ENCODE data around the gene CD300C. TPM values are rescaled to one million over a fixed set of nuclear protein-coding genes. Genes with fewer than 3 reads are reported as not detected.
A peak's percentile ranks its signal among the peaks of the same experiment; 100 is the strongest.

Gene CD300C
- total RNA-seq, 1 experiment from 2014 or later, result not detected

DNA sequence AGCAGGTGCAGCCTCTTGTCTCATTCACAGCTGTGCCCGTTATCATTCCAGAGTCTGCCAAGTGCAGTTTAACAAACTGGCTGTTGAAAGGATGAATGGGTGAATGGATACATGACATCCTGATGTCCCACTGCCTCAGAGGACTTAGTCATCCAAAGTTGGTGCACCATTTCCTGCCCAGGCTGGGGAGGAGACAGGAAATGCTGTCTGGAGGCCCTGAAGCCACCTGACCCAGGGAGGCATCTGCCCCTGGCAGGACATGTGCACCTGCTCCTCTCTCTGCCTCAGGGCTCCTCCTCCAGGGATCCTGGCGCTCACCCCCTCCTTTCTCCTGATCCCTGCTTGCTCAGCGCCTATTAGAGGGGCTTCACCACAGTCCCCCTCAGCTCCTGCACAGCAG is 1.8 kb upstream of the CD300C start:
- no peaks in the 10 kb centered on the region for H3K9me3 ChIP-seq (replicated peaks)
- H3K27ac ChIP-seq, result no peak overlapping the region
- H3K27me3 ChIP-seq, result peaks cover 75% of the 10 kb centered on the region
- no peaks in the 10 kb centered on the region for H3K4me1 ChIP-seq
- DNase-seq, result peak in 1 of 2 experiments; percentile 18
- H3K4me3 ChIP-seq, result no peak overlapping the region
- no peaks in the 10 kb centered on the region for H3K36me3 ChIP-seq

DNA sequence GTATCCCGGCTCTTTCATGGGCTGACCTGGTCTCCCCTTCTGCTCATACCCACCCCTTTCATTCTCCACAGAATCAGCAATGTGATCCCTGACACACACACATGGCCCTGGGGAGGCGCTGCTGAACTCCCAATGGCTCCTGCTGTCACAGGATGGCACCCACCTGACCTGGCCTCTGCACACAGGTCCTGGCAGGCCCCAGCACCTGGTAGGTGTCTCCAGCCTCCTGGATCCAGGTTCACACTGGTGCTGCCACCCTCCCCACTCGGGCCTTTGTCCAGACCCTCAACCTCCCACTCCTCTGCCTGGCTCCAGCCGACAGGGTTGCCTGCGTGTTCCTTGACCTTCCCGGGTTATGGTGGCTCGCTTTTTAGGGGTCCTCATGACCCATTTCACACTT is 1.3 kb upstream of the CD300C start:
- Histone ChIP-seq H3K4me3 (no peak overlapping the region), H3K27ac (no peak overlapping the region), H3K4me1 (no peaks in the 10 kb centered on the region), H3K36me3 (no peaks in the 10 kb centered on the region), H3K9me3 (replicated peaks) (no peaks in the 10 kb centered on the region), H3K27me3 (peaks cover 72% of the 10 kb centered on the region)
- DNase-seq, result no peak

DNA sequence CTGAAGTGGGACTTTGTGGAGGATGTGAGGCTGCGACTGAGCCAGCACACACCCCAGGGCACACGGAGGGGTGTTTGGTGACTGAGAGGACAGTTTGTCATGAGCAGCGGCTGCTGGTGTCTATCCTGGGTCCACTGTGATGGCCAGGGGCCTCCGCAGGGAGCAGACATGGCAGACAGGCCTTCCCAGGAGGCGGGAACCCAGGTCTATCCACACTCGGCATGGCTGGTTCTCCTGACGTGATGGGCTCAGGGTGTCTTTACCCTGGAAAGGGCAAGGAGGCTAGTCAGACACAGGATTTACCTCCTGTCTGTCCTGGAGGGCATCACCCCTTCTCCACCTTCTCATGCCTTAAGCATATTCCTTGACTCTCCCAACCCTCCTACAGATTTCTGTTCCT is 671 bp upstream of the CD300C start:
- peaks cover 72% of the 10 kb centered on the region for H3K27me3 ChIP-seq
- no peak overlapping the region for H3K4me3 ChIP-seq
- no peak overlapping the region for H3K27ac ChIP-seq
- no peaks in the 10 kb centered on the region for H3K9me3 ChIP-seq (replicated peaks)
- H3K36me3 ChIP-seq, result no peaks in the 10 kb centered on the region
- H3K4me1 ChIP-seq, result no peaks in the 10 kb centered on the region
- DNase-seq, result no peak

DNA sequence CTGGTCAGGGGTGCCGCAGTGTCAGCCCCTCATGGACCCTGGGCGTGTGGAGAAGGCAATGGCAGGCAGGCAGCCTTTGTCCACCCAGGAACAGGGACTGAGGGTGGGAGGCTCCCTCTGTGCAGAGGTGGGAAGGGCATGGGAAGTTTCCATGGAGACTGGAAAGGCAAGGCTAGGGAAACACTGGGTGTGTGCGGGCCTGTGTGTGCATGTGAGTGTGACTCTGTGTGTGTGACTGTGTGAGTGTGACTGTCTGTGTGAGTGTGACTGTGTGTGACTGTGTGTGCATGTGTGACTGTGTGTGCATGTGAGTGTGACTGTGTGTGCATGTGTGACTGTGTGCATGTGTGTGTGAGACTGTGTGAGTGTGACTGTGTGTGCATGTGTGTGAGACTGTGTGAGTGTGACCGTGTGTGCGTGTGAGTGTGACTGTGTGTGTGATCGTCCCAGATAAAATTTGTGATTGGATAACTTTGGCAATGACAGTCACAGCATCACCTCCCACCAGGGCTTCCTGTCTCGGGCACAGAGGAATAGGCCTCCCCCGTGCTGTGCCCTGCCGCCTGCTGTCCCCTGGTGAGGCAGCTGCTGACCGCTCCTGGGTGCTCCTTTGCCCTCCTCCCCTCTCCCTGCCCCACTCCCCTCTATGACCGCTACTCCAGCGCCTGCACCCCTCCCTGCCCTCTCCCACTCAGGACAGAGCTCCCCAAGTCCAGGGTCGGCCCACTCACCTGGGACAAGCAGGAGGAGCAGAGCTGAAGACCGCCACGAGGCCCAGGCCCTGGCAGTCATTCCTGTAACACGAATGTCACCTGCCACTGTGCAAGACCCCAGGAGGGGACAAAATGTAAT is 698 bp downstream of the CD300C start:
- no peak for DNase-seq
- H3K4me1 ChIP-seq, result no peaks in the 10 kb centered on the region

DNA sequence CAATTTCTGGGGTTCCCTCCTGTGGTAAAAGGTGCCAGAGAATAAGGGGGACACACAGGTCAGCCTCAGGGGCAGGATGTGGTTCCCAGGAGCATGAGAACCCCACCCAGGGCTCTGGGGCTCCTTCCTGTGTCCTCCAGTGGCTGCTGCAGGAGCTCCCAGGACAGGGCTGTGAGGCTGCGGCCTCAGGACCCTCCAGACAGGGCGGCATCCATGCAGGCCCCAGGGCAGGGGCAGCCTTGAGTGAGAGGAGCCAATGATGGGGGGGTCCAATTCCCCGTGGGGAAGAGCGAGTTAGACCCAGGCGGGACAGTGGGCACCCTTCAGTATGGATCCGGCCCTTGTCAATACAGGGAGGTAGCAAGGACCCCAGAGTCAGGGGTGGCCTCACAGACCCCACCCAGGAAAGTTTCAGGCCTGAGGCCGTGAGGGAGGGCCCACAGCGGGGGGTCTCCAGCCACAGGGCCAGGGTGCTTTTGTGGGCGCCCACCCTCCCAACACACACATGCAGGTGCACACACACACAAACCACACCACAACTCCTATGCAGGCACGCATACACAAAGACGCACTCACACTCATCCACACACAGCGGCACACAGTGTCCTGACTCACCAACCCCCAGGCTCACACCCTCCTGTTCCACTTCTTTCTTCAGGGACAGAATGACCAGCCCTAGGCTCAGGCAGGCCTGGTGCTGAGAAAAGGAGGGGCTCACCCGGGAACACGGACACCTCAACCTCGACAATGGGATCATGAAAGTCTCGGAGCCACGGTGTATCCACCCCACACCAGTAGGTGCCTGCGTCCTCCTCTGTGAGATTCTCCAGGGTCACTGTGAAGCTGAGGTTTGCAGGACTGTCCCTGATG is 1.8 kb downstream of the CD300C start:
- H3K27ac ChIP-seq, result no peak overlapping the region
- H3K4me1 ChIP-seq, result no peaks in the 10 kb centered on the region
- DNase-seq, result no peak
- H3K36me3 ChIP-seq, result no peaks in the 10 kb centered on the region
- H3K27me3 ChIP-seq, result peaks cover 63% of the 10 kb centered on the region
- no peak overlapping the region for H3K4me3 ChIP-seq
- H3K9me3 ChIP-seq (replicated peaks), result no peaks in the 10 kb centered on the region

More for the DNA sequence above, 698 bp downstream of the CD300C start:
- Histone ChIP-seq H3K36me3 (no peaks in the 10 kb centered on the region), H3K4me3 (no peak overlapping the region), H3K9me3 (replicated peaks) (no peaks in the 10 kb centered on the region), H3K27ac (no peak overlapping the region), H3K27me3 (peaks cover 72% of the 10 kb centered on the region)

DNA sequence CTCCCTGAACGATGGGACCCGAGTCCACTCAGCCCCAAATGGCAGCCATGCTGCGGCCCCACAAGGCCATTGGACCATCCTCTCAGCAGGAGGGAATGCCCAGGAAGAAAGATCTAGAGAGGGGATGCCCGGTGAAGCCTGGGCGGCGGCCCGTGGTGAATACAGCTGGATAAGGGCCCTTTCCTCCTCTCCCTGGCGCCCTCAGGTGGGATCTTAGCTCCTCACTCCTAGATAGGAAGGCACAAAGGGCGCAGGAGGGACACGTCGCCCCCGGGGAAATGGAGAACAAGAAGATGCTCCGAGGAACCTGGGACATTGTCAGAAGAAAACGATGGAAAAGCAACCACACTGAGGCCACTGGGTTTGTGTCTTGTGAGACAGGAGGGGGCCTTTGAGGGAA is 2.5 kb downstream of the CD300C start:
- Histone ChIP-seq H3K27ac (no peak overlapping the region), H3K4me1 (no peaks in the 10 kb centered on the region), H3K27me3 (peaks cover 59% of the 10 kb centered on the region), H3K36me3 (no peaks in the 10 kb centered on the region), H3K4me3 (no peak overlapping the region), H3K9me3 (replicated peaks) (no peaks in the 10 kb centered on the region)
- DNase-seq, result no peak

DNA sequence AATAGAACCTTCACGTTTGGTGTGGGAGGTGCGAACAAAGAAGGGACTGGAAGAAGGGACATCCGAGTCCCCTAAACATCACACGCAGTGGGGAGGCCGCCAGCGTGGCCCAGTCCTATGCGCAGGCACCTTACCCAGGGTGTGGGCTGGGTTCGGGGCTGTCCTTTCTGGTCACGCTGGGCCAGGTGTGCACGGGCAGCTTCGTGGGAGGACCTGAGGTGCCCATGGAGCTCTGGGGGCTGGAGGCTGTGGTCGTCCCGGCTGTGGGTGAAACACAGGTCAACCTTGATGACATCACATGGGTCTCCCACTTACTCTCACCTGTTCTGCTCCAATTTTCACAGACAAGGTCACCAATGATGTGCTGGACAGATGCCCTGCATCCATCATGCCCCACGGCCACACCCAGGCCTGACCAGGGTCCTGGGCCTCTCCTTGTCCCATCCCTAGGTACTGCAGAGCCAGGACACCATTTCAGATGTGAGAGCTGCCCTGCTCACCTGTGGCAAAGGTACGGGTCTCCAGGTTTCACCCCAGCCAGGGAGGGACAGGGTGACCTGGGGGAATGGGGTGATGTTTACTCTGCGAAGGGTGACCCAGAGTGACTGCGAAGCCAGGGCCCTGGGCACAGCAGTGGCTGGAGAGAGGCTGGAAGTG is 3.1 kb downstream of the CD300C start:
- no peaks in the 10 kb centered on the region for H3K36me3 ChIP-seq
- no peak overlapping the region for H3K27ac ChIP-seq
- no peak overlapping the region for H3K4me3 ChIP-seq
- no peak for DNase-seq
- H3K9me3 ChIP-seq (replicated peaks), result no peaks in the 10 kb centered on the region
- H3K27me3 ChIP-seq, result peaks cover 55% of the 10 kb centered on the region
- no peaks in the 10 kb centered on the region for H3K4me1 ChIP-seq

DNA sequence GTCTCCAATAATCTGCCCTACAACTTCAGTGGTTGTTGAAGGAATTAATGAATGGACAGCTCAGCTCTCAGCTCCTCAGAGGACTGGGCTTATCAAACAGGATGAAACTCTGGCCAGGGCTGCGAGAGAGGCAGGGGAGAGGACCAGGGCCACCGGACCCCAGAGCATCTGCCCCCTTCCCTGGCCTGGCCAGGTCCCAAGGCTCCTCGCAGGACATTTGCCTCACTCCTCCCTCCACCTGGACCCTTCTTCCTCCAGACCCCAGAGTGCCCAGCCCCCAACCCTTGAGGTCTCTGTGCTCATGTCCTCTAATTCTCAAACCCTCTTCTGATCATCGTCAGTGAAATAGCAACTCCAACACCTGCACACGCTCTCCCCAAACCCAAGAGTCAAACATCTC is 3.7 kb downstream of the CD300C start:
- no peak for DNase-seq
- no peaks in the 10 kb centered on the region for H3K9me3 ChIP-seq (replicated peaks)
- H3K27me3 ChIP-seq, result peaks cover 51% of the 10 kb centered on the region

DNA sequence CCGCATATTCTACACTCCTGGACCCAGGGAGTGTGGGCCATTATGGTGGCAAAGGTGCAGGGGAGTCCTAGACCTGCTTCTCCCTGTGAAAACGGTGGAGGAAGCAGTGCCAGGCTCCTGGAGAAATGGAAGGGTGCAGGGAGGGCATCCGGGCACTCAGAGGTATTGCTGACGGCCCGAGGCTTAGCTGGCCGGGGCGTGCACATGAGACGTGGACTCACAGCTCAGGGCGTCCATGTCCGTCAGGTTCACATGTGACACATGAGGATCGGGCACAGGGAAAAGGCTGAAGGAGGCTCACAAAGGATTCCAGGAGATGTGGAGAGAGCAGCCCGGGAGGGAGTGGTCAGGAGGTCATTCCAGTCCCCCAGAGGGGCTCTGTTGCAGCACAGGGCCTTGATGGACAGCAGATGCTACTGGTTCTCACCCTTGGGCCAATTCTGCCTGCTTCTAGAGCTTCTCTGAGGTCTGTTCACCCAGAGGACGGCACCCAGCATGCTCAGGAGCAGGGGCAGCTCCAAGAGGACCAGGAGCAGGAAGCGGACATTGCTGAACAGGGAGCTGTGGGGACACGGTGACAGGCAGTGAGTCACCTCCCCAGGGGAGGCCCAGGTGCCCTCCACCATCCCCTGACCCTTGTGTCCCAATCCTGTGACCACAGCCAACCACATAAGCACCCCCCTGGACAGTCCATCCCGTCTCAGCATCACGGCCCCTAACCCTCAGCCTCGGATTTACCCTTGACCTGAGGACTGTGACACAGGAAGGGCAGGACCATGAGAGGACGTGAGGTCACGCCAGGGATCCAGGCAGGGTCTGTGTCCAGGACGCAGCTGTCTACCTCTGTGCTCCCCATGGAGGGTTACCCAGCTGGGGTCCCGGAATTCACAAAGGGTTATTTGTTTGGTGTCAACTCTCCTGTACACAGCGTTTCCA is 4.5 kb downstream of the CD300C start:
- Histone ChIP-seq H3K4me1 (no peaks in the 10 kb centered on the region), H3K4me3 (no peak overlapping the region), H3K27ac (no peak overlapping the region), H3K27me3 (peaks cover 51% of the 10 kb centered on the region), H3K9me3 (replicated peaks) (no peaks in the 10 kb centered on the region), H3K36me3 (no peaks in the 10 kb centered on the region)
- DNase-seq, result no peak

More for the DNA sequence above, 3.7 kb downstream of the CD300C start:
- H3K4me1 ChIP-seq, result no peaks in the 10 kb centered on the region
- no peak overlapping the region for H3K27ac ChIP-seq
- no peaks in the 10 kb centered on the region for H3K36me3 ChIP-seq
- no peak overlapping the region for H3K4me3 ChIP-seq

DNA sequence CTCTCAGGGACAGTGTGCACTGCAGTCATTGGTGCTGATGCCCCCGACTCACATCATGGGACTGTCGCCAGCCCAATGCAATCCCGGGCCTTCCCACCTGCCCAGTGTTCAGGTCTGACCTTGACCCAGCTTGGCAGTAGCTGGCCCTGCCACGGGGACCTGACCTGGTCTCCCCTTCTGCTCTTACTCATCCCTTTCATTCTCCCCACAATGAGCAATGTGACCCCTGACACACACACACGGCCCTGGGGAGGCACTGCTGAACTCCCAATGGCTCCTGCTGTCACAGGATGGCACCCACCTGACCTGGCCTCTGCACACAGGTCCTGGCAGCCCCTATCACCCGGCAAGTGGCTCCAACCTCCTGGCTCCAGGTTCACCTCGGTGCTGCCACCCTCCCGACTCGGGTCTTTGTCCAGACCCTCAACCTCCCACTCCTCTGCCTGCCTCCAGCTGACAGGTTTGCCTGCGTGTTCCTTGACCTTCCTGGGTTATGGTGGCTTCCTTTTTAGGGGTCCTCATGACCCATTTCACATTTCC is 6.6 kb downstream of the CD300C start:
- DNase-seq, result no peak
- no peak overlapping the region for H3K27ac ChIP-seq
- H3K9me3 ChIP-seq (replicated peaks), result 0 out of 2 replicates have a peak, but pooled peaks cover 3% of the 10 kb centered on the region
- H3K27me3 ChIP-seq, result peaks cover 40% of the 10 kb centered on the region
- no peaks in the 10 kb centered on the region for H3K4me1 ChIP-seq
- H3K4me3 ChIP-seq, result no peak overlapping the region
- no peaks in the 10 kb centered on the region for H3K36me3 ChIP-seq

DNA sequence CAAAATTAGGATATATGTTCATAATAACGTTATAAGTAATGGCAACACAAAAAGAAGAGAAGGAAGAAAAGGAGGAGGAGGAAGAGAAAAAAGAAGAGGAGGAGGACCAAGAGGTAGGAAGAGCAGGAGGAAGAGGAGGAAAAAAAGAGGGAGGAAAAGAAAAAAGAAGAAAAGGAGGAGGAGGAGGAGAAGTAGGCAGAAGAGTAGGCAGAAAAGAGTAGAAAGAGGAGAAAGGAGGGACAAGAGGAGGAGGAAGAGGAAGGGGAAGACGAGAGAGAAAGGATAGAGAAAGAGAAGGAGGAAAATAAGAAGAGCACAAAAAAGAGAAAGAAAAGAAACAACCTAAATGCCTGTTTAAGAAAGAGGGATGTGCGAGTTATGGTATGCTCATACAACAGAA is 9.0 kb downstream of the CD300C start:
- H3K4me1 ChIP-seq, result no peaks in the 10 kb centered on the region
- no peak overlapping the region for H3K4me3 ChIP-seq
- H3K36me3 ChIP-seq, result no peaks in the 10 kb centered on the region
- 0 out of 2 replicates have a peak, but pooled peaks cover 3% of the 10 kb centered on the region for H3K9me3 ChIP-seq (replicated peaks)
- DNase-seq, result no peak
- peaks cover 35% of the 10 kb centered on the region for H3K27me3 ChIP-seq
- no peak overlapping the region for H3K27ac ChIP-seq

DNA sequence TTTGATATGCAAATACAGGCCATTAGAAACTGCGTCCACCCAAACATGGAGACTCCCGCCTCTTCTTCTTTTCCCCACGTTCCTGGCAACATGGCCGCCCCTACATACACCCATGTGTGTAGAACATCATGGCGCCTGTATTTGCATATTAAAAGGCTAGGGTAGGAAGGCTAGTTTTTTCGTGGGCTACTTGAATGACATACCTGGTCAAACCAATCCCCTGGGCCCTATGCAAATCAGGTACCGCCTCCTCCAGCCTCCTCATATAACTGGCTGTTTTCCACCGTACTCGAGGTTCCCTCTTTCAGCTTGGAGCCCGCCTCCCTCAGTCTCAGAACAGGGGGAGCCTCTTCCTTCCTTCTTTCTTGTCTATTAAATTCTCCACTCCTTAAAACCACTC is 13.8 kb downstream of the CD300C start:
- Histone ChIP-seq H3K27me3 (peaks cover 20% of the 10 kb centered on the region), H3K27ac (no peak overlapping the region), H3K9me3 (replicated peaks) (0 out of 2 replicates have a peak, but pooled peaks cover 3% of the 10 kb centered on the region), H3K4me3 (no peak overlapping the region), H3K36me3 (no peaks in the 10 kb centered on the region), H3K4me1 (no peaks in the 10 kb centered on the region)
- peak; percentile 3 to 15 for DNase-seq

DNA sequence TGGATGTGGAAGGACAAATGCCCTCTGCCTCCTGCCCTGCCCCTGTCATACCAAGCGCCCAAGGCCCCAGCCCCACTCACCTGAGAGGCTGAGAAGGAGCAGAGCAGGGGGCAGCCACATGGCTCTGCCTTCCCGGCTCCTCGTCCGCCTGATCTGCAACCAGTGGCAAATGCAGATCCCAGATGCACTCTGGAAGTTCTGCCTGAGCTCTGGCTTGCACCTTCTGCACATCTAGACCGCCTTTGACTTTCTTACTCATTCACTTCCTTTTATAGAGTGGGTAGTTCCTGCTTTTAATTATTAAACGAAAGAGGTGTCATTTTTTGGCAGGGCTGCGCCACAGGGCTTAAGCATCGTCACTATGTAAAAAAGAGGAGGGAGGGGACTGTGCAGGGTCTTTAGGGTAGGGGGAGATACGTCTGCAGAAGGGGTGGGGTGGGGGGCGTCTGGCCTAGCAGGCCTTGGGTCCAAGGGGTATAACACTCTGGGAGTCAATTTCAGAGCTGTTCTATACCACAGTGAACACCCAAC is 14.6 kb downstream of the CD300C start, which contains the start of gene CD300LB:
Gene CD300LB, minus strand, starts transcription at position 245 of the 531 bp plus-strand sequence. Its CDS starts 125 bp downstream, at position 120.
- Histone ChIP-seq H3K4me3 (no peak within 1 kb of the TSS), H3K36me3 (no peaks in the 10 kb centered on the region), H3K9me3 (replicated peaks) (0 out of 2 replicates have a peak, but pooled peaks cover 3% of the 10 kb centered on the region), H3K27ac (no peak within 1 kb of the TSS), H3K27me3 (peaks cover 13% of the 10 kb centered on the region), H3K4me1 (no peaks in the 10 kb centered on the region)
- no peak for DNase-seq
